Astrocyte of the cerebellum (primary cell): ENCODE measurements around the gene ADD3.

Experiments
- DNase-seq: peaks from one replicate; pipeline ENCODE4 v3.0.0-alpha.2; 2011; ENCODE audit warnings: low read depth
- H3K4me3 ChIP-seq: 2 replicates; pipeline ENCODE4 v1.5.1; 2011; ENCODE audit warnings: mild to moderate bottlenecking, low read depth, low read length, moderate library complexity
- CTCF ChIP-seq: IDR thresholded peaks from 2 replicates; pipeline ENCODE4 v1.5.1; 2012; ENCODE audit warnings: low read length, low read depth, moderate library complexity, mild to moderate bottlenecking; ENCODE audit errors: missing control alignments
- in situ Hi-C: cut with HindIII; loops from 2 replicates; pipeline ENCODE4 v1.10.0; 2017; ENCODE audit warnings: low sequenced_read_pairs

Gene ADD3

GRCh38 chr10:110181451-110181850 lies 173.7 kb downstream of the ADD3 start:
- TF ChIP-seq CTCF = no peak

GRCh38 chr10:110181911-110182310 lies 174.1 kb downstream of the ADD3 start:
- in situ Hi-C loops = no loop called here
- TF ChIP-seq CTCF = no peak
- no peak for DNase-seq
- H3K4me3 ChIP-seq = no peak overlapping the region

More at GRCh38 chr10:110181451-110181850, 173.7 kb downstream of the ADD3 start:
- in situ Hi-C loops = no loop called here
- H3K4me3 ChIP-seq = no peak overlapping the region
- no peak for DNase-seq

- in situ Hi-C loops = no loop called here
- DNase-seq = no peak
- no peak for TF ChIP-seq CTCF
- no peak overlapping the region for H3K4me3 ChIP-seq
Measured at GRCh38 chr10:110184398-110184797, 176.6 kb downstream of the ADD3 start.
